MM.1S (cell line): ENCODE data around the gene C18orf54.

Experiments used
- DNase-seq: peaks from one replicate; pipeline ENCODE4 v3.0.0-alpha.2; 2015
- H2AFZ ChIP-seq: fragments of 300-600 bp; sonication (generic); 2 replicates; pipeline ENCODE4 v1.6.0; 2016; ENCODE audit warnings: antibody characterized with exemption, low read length
- H3F3A ChIP-seq: fragments of 300-600 bp; sonication (generic); 2 replicates; pipeline ENCODE4 v1.6.1; 2016; ENCODE audit warnings: mild to moderate bottlenecking, antibody characterized with exemption, low read length, moderate library complexity, mixed read lengths; ENCODE audit not compliant: insufficient read depth
- H3K27ac ChIP-seq: fragments of 300-600 bp; sonication (generic); 2 replicates; pipeline ENCODE4 v1.5.1; 2016; ENCODE audit warnings: mild to moderate bottlenecking, low read length
- H3K27me3 ChIP-seq: fragments of 300-600 bp; sonication (generic); replicated peaks from 2 replicates; pipeline ENCODE4 v1.6.0; 2016; ENCODE audit warnings: low read length; ENCODE audit not compliant: insufficient read depth
- H3K36me3 ChIP-seq: fragments of 300-600 bp; sonication (generic); replicated peaks from 2 replicates; pipeline ENCODE4 v1.6.1; 2016; ENCODE audit warnings: mild to moderate bottlenecking, low read length, mixed read lengths; ENCODE audit not compliant: insufficient read depth
- H3K4me1 ChIP-seq: fragments of 300-600 bp; sonication (generic); 2 replicates; pipeline ENCODE4 v1.6.1; 2016; ENCODE audit warnings: low read length, mixed read lengths
- H3K4me2 ChIP-seq: fragments of 300-600 bp; sonication (generic); 2 replicates; pipeline ENCODE4 v1.6.0; 2016; ENCODE audit warnings: low read depth, low read length
- H3K4me3 ChIP-seq: fragments of 300-600 bp; sonication (generic); 2 replicates; pipeline ENCODE4 v1.5.1; 2016; ENCODE audit warnings: low read length, mixed read lengths
- H3K79me2 ChIP-seq: fragments of 300-600 bp; sonication (generic); 2 replicates; pipeline ENCODE4 v1.6.1; 2016; ENCODE audit warnings: mixed run types, low read length, mixed read lengths
- H3K9ac ChIP-seq: fragments of 300-600 bp; sonication (generic); 2 replicates; pipeline ENCODE4 v1.6.1; 2016; ENCODE audit warnings: low read length, mixed read lengths
- H3K9me2 ChIP-seq: fragments of 300-600 bp; sonication (generic); replicated peaks from 2 replicates; pipeline ENCODE4 v1.6.1; 2016; ENCODE audit warnings: mild to moderate bottlenecking, low read length, mixed read lengths; ENCODE audit not compliant: insufficient read depth
- H3K9me3 ChIP-seq: fragments of 300-600 bp; sonication (generic); replicated peaks from 2 replicates; pipeline ENCODE4 v1.6.1; 2016; ENCODE audit warnings: mild to moderate bottlenecking, low read length, mixed read lengths; ENCODE audit not compliant: insufficient read depth
- H4K20me1 ChIP-seq: fragments of 300-600 bp; sonication (generic); 2 replicates; pipeline ENCODE4 v1.6.1; 2016; ENCODE audit warnings: mild to moderate bottlenecking, low read length, moderate library complexity, mixed read lengths; ENCODE audit not compliant: insufficient read depth
- EZH2 ChIP-seq: fragments of 300-600 bp; sonication (generic); optimal IDR thresholded peaks from 2 replicates; pipeline ENCODE3; 2017; ENCODE audit warnings: low read depth, mild to moderate bottlenecking, antibody characterized with exemption, low read length, mixed read lengths
- EZH2phosphoT487 ChIP-seq: fragments of 300-600 bp; sonication (generic); IDR thresholded peaks from 2 replicates; pipeline ENCODE4 v1.6.1; 2018; ENCODE audit warnings: antibody characterized with exemption, low read length
- TF ChIP-seq, protein P1 (sequence below): fragments of 300-600 bp; sonication (generic); IDR thresholded peaks from 2 replicates; pipeline ENCODE4 v1.5.1; 2016; ENCODE audit warnings: antibody characterized with exemption, low read length, mixed read lengths

C18orf54 gene

DNA sequence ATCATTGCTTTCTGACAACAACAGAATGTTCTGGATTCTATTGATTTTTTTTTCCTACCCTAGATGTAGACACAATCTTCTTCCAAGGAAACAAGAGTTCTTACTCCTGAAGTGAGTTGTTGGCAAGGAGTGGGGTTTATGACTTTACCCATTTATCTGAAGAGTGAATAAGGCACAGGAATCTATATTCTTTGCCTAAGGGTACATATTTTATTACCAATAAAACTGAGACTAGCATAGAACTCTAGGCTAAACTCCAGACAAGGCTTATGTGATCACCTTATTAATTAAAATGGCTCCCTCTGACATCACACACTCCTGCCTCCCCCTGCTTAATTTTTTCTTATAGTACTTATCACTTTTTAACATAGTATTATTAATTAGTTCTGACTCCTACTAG lies 47.6 kb downstream of the C18orf54 start:
- no peak overlapping the region for H2AFZ ChIP-seq
- no peaks in the 10 kb centered on the region for H3K79me2 ChIP-seq
- TF ChIP-seq EZH2phosphoT487, result no peak
- TF ChIP-seq, protein P1, sequence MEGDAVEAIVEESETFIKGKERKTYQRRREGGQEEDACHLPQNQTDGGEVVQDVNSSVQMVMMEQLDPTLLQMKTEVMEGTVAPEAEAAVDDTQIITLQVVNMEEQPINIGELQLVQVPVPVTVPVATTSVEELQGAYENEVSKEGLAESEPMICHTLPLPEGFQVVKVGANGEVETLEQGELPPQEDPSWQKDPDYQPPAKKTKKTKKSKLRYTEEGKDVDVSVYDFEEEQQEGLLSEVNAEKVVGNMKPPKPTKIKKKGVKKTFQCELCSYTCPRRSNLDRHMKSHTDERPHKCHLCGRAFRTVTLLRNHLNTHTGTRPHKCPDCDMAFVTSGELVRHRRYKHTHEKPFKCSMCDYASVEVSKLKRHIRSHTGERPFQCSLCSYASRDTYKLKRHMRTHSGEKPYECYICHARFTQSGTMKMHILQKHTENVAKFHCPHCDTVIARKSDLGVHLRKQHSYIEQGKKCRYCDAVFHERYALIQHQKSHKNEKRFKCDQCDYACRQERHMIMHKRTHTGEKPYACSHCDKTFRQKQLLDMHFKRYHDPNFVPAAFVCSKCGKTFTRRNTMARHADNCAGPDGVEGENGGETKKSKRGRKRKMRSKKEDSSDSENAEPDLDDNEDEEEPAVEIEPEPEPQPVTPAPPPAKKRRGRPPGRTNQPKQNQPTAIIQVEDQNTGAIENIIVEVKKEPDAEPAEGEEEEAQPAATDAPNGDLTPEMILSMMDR, result no peak
- TF ChIP-seq EZH2, result no peak

DNA sequence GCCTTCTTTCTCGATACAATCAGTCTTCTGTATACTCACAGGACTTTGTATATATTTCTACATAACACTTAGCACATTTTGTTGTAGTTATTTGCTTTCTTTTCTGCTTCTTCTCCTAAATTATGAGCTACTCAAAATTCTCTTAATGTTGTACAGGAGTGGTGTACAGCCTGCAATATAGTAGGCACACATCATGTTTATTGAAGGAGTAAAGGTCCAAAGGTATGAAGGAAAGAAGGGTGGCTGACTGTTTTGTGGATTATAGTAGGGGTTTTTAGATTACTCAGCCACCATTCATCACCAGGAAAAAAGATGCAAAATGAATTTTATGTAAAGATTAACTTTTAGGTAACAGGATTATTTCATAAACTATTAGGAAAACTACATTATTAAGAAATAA lies 54.1 kb downstream of the C18orf54 start:
- Histone ChIP-seq H3K27ac (no peak overlapping the region), H3F3A (no peaks in the 10 kb centered on the region), H3K4me2 (no peak overlapping the region), H2AFZ (no peak overlapping the region), H3K9me2 (no peaks in the 10 kb centered on the region), H3K4me3 (no peak overlapping the region), H3K4me1 (no peaks in the 10 kb centered on the region), H3K36me3 (no peaks in the 10 kb centered on the region), H3K9ac (no peak overlapping the region), H3K79me2 (no peaks in the 10 kb centered on the region), H3K9me3 (no peaks in the 10 kb centered on the region), H4K20me1 (no peaks in the 10 kb centered on the region), H3K27me3 (no peaks in the 10 kb centered on the region)
- DNase-seq, result no peak
- TF ChIP-seq EZH2phosphoT487 (no peak), EZH2 (no peak)
- TF ChIP-seq, protein P1, result no peak

More for the DNA sequence above, 47.6 kb downstream of the C18orf54 start:
- no peaks in the 10 kb centered on the region for H3K9me2 ChIP-seq
- no peaks in the 10 kb centered on the region for H3K9me3 ChIP-seq
- H3K4me1 ChIP-seq, result no peaks in the 10 kb centered on the region
- H3K27ac ChIP-seq, result no peak overlapping the region
- DNase-seq, result no peak
- no peak overlapping the region for H3K4me3 ChIP-seq
- H3K36me3 ChIP-seq, result no peaks in the 10 kb centered on the region
- H3F3A ChIP-seq, result no peaks in the 10 kb centered on the region
- H4K20me1 ChIP-seq, result no peaks in the 10 kb centered on the region
- no peak overlapping the region for H3K4me2 ChIP-seq
- no peaks in the 10 kb centered on the region for H3K27me3 ChIP-seq
- H3K9ac ChIP-seq, result no peak overlapping the region

DNA sequence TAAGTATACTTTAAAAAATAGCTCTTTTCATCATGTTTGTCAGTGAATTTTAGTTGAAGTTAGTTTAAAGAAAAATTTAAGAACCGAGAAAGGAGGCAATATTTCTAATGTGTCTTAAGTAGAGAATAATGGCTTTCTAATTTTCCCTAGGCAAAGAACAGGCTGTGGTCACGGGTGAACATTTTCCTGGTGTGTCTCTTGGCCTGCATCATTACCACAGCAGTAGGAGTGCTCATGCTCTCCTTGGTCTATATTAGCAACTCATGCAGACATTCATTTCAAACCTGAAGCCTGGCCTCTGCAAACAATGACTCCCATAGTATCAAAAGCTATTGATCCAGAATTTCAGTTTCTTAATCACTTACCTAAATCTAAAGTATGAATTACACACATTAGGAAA lies 57.4 kb downstream of the C18orf54 start:
- H3K27me3 ChIP-seq, result no peaks in the 10 kb centered on the region
- no peaks in the 10 kb centered on the region for H3K9me3 ChIP-seq
- TF ChIP-seq, protein P1, result no peak
- TF ChIP-seq EZH2phosphoT487, result no peak
- TF ChIP-seq EZH2, result no peak
- no peak overlapping the region for H3K4me2 ChIP-seq
- H3K9ac ChIP-seq, result no peak overlapping the region
- no peak overlapping the region for H2AFZ ChIP-seq
- no peaks in the 10 kb centered on the region for H3K36me3 ChIP-seq
- DNase-seq, result no peak
- no peaks in the 10 kb centered on the region for H3F3A ChIP-seq
- no peaks in the 10 kb centered on the region for H3K79me2 ChIP-seq
- H3K9me2 ChIP-seq, result no peaks in the 10 kb centered on the region
- no peaks in the 10 kb centered on the region for H4K20me1 ChIP-seq
- H3K4me3 ChIP-seq, result no peak overlapping the region
- no peak overlapping the region for H3K27ac ChIP-seq
- H3K4me1 ChIP-seq, result no peaks in the 10 kb centered on the region
